Measurements from ENCODE around the gene RAD17.

RAD17 gene

GRCh38 chr5:69378376-69378775 lies 8.8 kb downstream of the RAD17 start:
- in situ Hi-C loops (cut with HindIII; ENCODE audit: low sequenced_read_pairs), result no loop called here
- no peak for DNase-seq (ENCODE audit: low read depth, low spot score)
- no peak for TF ChIP-seq CTCF (IDR thresholded peaks at IDR 0.05; ENCODE audit: low read depth, low read length)
- H3K4me3 ChIP-seq (ENCODE audit: low read depth, low read length), result no peak overlapping the region

GRCh38 chr5:69404659-69405330 lies 35.2 kb downstream of the RAD17 start:
- in situ Hi-C loops (cut with HindIII; ENCODE audit: low sequenced_read_pairs), result no loop called here
- TF ChIP-seq CTCF (IDR thresholded peaks at IDR 0.05; ENCODE audit: low read depth, low read length), result no peak
- no peak for DNase-seq (ENCODE audit: low read depth, low spot score)
- H3K4me3 ChIP-seq (ENCODE audit: low read depth, low read length), result no peak overlapping the region

- peak; percentile 35 for TF ChIP-seq CTCF (IDR thresholded peaks at IDR 0.05; ENCODE audit: low read depth, low read length)
- peak; percentile 47 for DNase-seq (ENCODE audit: low read depth, low spot score)
- peak within 1 kb of the TSS; percentile 51 for H3K4me3 ChIP-seq (ENCODE audit: low read depth, low read length)
- in situ Hi-C loops (cut with HindIII; ENCODE audit: low sequenced_read_pairs), result no loop called here
These were observed 45.4 kb downstream of the RAD17 start, which contains the start of gene MARVELD2 for GRCh38 chr5:69414885-69415583. Gene MARVELD2 (plus strand): TSS chr5:69415116. CDS start chr5:69419386, 4,270 bp downstream.

- TF ChIP-seq CTCF (IDR thresholded peaks at IDR 0.05; ENCODE audit: low read depth, low read length), result no peak
- DNase-seq (ENCODE audit: low read depth, low spot score), result no peak
- peak overlapping the region; percentile 51 for H3K4me3 ChIP-seq (ENCODE audit: low read depth, low read length)
- in situ Hi-C loops (cut with HindIII; ENCODE audit: low sequenced_read_pairs), result no loop called here
These were observed 46.0 kb downstream of the RAD17 start for GRCh38 chr5:69415584-69415958.

- H3K4me3 ChIP-seq (ENCODE audit: low read depth, low read length), result no peak overlapping the region
- in situ Hi-C loops (cut with HindIII; ENCODE audit: low sequenced_read_pairs), result no loop called here
- DNase-seq (ENCODE audit: low read depth, low spot score), result no peak
- TF ChIP-seq CTCF (IDR thresholded peaks at IDR 0.05; ENCODE audit: low read depth, low read length), result no peak
These were observed 46.6 kb downstream of the RAD17 start for GRCh38 chr5:69416180-69416579.

GRCh38 chr5:69416699-69417098 lies 47.1 kb downstream of the RAD17 start:
- H3K4me3 ChIP-seq (ENCODE audit: low read depth, low read length), result no peak overlapping the region
- no peak for TF ChIP-seq CTCF (IDR thresholded peaks at IDR 0.05; ENCODE audit: low read depth, low read length)
- DNase-seq (ENCODE audit: low read depth, low spot score), result no peak
- in situ Hi-C loops (cut with HindIII; ENCODE audit: low sequenced_read_pairs), result no loop called here

Measured in astrocyte of the spinal cord (primary cell).